ENCODE results near the gene PDZRN4.
"Not testable (repeated sequence)": the region's sequence is repeated elsewhere in the genome, so short reads cannot be mapped to it uniquely, and the experiment has no call there.

The PDZRN4 gene

GRCh38 chr12:41220931-41221330, 32.8 kb downstream of the PDZRN4 start:
- DNase-seq: no peak

- DNase-seq: no peak
Measured at GRCh38 chr12:41221491-41221890, 33.4 kb downstream of the PDZRN4 start.

- no peak for DNase-seq
Measured at GRCh38 chr12:41223600-41223999, 35.5 kb downstream of the PDZRN4 start.

- DNase-seq: no peak
Measured at GRCh38 chr12:41224066-41224465, 35.9 kb downstream of the PDZRN4 start.

DNA sequence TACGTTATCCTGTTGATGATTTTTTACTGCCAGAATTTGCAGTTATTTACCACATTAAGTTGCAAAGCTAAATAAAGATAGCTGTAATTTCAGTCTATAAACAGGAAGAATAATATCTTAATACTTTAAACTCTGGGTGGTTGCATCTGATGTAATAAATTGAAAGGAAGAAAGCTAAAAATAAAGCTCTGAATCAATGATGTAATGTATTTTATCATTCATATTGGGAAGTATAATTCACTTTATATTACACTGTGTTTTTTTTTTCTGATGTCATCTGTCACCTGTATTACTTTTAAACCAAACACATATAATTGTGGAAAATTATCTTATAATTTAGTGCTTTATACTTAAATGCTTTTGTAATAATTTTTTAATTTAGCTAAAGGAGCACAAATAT, 37.1 kb downstream of the PDZRN4 start:
- no peak for DNase-seq

- DNase-seq: no peak
Measured at GRCh38 chr12:41228066-41228820, 40.1 kb downstream of the PDZRN4 start.

GRCh38 chr12:41230756-41231155, 42.6 kb downstream of the PDZRN4 start:
- DNase-seq: no peak

DNA sequence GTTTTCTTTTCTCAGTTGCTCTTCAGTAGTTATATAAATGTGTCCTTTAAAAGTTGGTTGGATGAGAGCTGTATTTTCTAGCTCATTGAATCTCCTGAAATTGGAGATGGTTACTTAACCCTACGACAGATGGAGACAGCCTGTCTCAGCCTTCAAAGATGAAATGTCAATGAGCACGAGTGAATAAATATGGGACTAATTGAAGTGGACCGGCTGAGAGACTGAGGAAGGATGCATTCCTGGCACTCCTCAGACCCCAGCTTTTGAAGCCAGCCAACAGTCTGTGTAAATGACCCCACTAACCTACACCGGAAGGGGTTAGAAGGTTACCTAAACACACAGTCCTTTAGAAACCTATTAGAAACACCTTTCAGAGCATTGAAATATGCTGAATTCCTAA, 46.6 kb downstream of the PDZRN4 start:
- DNase-seq: no peak

- no peak for DNase-seq
Measured at GRCh38 chr12:41242603-41243002, 54.5 kb downstream of the PDZRN4 start.

DNA sequence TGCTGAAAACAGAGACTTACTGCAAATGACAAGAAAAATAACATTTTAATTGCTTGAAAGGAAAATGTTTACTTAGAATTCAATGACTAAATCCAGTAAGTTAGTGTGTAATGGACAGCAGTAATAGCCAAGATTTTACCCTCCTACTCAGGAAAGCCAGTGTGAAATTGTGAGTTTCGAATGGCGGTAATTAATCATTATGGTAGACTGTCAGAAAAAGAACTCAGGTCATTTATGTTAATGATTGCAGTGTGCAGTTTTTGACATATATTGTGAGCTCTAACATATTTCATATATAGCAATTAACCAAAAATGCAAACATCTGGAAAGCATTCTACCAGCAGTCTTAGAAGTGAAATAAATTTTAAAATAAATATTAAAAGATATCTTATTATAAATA, 60.3 kb downstream of the PDZRN4 start:
- no peak for DNase-seq

- DNase-seq: no peak
Measured at GRCh38 chr12:41250748-41251147, 62.6 kb downstream of the PDZRN4 start.

DNA sequence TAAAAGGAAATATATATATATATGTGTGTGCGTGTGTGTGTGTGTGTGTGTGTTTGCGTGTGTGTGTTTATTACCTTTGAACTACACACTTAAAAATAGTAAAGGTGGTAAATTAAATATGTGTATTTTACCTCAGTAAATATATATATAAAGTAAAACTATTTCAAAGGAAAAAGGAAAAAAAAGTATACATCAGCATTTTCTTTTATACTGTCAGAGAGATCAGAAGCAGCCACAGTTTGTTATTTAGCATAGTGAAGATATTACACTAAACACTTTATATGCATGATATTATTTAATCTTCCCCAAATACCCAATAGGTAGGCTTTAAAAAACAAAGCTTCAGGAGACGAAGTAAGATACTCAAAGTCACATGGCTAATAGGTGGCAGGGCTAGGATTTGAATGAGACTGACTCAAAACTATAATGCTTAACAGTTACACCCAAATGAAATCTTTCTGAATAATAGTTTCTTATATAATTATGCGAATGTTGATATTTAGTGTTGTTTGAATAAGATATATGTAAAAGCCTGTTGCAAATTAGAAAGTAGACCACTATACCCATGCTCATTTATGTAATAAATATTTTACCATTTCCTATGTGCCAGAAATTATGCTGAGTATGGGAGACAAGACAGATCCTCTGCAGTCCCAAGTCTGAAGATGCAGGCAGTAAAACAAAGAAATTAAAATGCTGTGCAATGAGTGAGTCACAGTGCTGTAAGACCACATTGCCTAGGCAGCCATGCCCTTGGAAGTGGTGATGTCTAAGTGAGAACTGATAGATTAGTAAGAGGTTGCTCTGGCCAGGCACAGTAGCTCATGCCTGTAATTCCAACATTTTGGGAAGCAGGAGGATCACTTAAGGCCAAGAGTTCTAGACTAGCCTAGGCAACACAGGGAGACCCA, 66.1 kb downstream of the PDZRN4 start:
- DNase-seq: no peak

- DNase-seq: not testable (repeated sequence)
Measured at GRCh38 chr12:41263196-41263595, 75.1 kb downstream of the PDZRN4 start.

DNA sequence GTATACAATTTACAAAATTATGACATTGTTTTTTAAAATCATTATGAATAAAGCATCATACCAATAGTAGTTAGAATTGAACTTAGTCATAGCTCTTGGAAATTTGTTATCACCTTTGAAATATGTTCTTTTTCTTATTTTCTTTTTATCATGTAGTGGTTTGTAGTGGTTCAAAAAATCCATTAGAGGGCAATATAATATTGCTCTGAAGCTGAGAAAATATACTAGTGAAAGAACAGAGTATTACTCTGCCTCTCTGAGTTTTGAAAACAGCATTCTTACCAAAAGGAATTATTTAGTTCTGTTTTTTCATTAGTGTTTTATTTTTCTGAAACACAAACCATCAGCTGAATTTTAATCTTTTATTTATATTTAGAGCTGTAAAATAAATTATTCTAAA, 76.2 kb downstream of the PDZRN4 start:
- no peak for DNase-seq

GRCh38 chr12:41269056-41269455, 80.9 kb downstream of the PDZRN4 start:
- DNase-seq: no peak

GRCh38 chr12:41271489-41271888, 83.4 kb downstream of the PDZRN4 start:
- no peak for DNase-seq

DNA sequence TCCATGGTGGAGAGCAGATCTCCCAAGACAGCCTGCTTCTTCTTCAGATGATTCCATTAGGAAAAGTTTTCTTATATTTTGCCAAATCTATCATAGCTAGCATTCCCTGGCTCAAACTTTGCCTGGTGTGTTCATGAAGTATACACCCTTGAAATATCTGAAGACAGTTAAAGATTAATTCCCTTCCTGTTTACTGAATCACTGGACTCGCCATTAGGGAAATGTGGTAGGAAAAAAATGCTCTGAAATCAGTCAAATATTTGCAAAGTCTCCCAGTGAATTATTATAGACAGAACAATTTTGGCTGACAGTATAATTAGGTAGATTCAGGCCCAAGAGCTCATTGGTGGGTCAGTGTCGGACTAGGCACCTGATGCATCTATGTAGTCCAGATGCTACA, 86.5 kb downstream of the PDZRN4 start:
- DNase-seq: no peak

DNA sequence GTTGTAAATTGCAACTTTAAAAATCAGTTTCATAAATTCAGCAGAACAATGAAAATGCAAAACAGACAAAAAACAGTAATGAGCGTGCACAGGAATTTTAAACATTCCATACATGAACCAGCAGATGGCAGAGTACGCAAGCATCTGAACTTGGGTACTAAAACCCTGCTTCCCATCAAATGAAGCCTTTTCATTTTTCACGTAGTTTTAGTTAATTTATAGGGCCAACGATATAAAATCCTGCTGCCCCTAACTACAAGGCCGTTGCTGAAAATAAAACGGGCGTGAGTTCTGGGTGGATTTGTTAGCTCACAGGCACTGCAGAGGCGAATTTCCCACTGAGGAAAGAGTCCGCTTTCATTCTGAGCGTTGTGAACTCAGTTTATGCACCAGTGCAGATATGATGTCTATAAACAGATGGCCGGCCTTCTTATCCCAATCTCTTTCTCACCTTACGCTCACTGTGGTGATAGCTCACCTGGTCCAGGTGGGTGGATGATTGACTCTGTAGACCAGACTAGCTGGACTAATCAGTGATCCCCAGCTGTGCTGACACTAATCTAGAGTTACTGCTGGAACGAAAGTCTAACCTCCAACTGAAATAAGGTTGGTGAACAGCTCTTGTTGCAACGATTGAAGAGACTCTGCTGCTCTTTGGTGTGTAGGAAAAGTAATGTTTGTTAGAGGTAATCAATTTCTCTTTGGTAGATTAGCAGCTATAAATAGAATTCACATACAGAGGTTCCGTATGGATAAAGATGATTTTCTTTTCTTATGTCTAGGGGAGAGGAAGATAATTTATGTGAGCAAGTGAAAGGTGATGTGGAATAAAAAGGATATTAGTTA, 89.2 kb downstream of the PDZRN4 start:
- no peak for DNase-seq

DNA sequence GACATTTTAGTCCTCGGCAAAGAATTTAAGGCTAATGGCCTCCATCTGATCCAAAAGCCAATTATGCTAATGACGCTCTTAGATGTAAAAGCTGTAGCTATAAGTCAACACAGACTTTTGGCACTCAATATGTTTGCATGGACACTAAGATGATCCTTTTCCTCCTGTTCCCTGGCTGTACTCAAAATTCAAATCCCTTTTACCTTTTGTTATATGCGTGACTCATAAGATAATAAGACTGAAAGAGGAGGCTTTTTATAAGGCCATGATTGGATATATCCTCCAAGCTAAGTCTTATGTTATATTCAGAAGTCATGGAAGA, 89.8 kb downstream of the PDZRN4 start:
- DNase-seq: no peak

DNA sequence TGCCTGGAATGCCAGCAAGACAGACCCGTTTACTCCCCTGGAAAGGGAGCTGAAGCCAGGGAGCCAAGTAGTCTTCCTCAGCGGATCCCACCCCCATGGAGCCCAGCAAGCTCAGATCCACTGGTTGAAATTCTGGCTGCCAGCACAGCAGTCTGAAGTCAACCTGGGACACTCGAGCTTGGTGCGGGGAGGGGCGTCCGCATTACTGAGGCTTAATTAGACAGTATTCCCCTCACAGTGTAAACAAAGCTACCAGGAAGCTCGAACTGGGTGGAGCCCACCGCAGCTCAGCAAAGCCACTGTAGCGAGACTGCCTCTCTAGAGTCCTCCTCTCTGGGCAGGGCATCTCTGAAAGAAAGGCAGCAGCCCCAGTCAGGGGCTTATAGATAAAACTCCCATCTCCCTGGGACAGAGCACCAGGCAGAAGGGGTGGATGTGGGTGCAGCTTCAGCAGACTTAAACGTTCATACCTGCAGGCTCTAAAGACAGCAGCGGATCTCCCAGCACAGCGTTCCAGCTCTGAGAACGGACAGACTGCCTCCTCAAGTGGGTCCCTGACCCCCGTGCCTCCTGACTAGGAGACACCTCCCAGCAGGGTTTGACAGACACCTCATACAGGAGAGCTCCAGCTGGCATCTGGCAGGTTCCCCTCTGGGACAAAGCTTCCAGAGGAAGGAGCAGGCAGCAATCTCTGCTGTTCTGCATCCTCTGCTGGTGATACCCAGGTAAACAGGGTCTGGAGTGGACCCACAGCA, 92.4 kb downstream of the PDZRN4 start:
- not testable (repeated sequence) for DNase-seq

DNA sequence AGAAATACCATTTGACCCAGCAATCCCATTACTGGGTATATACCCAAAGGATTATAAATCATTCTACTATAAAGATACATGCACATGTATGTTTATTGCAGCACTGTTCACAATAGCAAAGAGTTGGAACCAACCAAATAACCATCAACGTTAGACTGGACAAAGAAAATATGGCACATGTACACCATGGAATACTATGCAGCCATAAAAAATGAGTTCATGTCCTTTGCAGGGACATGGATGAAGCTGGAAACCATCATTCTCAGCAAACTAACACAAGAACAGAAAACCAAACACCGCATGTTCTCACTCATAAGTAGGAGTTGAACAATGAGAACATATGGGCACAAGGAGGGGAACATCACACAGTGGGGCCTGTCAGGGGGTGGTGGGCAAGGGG, 97.3 kb downstream of the PDZRN4 start:
- not testable (repeated sequence) for DNase-seq

- DNase-seq: no peak
Measured at GRCh38 chr12:41286426-41286825, 98.3 kb downstream of the PDZRN4 start.

Data from CD4-positive, alpha-beta T cell treated with Interferon gamma for 1 hour (primary cell).